Measurements from ENCODE around the gene COG8. TPM values are rescaled to one million over a fixed set of nuclear protein-coding genes. Genes with fewer than 3 reads are reported as not detected.
A peak's percentile ranks its signal among the peaks of the same experiment; 100 is the strongest.

Gene COG8, protein sequence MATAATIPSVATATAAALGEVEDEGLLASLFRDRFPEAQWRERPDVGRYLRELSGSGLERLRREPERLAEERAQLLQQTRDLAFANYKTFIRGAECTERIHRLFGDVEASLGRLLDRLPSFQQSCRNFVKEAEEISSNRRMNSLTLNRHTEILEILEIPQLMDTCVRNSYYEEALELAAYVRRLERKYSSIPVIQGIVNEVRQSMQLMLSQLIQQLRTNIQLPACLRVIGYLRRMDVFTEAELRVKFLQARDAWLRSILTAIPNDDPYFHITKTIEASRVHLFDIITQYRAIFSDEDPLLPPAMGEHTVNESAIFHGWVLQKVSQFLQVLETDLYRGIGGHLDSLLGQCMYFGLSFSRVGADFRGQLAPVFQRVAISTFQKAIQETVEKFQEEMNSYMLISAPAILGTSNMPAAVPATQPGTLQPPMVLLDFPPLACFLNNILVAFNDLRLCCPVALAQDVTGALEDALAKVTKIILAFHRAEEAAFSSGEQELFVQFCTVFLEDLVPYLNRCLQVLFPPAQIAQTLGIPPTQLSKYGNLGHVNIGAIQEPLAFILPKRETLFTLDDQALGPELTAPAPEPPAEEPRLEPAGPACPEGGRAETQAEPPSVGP
- 79.2 and 95.3 TPM in 2 replicates for total RNA-seq
- 54.5 and 62.6 TPM in 2 replicates for polyA plus RNA-seq

DNA sequence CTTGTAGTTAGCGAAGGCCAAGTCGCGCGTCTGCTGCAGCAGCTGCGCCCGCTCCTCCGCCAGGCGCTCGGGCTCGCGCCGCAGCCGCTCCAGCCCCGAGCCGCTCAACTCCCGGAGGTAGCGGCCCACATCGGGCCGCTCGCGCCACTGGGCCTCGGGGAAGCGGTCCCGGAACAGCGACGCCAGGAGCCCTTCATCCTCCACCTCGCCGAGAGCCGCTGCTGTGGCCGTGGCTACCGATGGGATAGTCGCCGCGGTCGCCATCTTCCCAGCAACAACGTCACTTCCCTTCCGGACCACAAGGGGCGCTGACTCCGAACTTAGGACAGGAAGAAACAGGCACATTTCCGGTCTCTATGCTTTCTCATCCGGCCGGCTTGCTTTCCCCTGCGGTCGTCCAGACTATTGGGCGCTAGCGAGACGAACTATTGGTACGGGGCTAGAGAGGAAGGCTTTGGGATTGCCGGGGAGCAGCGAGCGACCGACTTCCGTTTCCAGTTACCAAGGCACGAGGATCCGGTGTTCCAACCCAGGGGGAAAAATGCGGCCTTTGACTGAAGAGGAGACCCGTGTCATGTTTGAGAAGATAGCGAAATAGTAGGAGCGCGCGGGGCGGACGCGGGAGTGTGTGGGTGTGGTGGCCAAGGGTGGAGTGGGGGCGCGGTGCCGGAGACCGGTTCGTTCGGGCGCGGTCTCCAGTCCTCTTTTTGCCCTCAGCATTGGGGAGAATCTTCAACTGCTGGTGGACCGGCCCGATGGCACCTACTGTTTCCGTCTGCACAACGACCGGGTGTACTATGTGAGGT lies at the start of gene COG8, which contains the start of gene NIP7:
COG8 (minus strand) TSS at position 276 of the 806 bp plus-strand sequence; CDS start at position 264, 12 bp downstream.
NIP7 (plus strand) TSS at position 484 of the 806 bp plus-strand sequence; CDS start at position 542, 58 bp downstream.
- DNase-seq (ENCODE audit: low read depth in 1 of 2, low spot score in 1 of 2), result peak; percentile 98 to 99
- Histone ChIP-seq H3K4me3 (peak within 1 kb of the TSS; percentile 75), H3K27me3 (no peaks in the 10 kb centered on the region), H3K27ac (peak within 1 kb of the TSS; percentile 85), H3K36me3 (peaks cover 31% of the 10 kb centered on the region), H3K9me3 (ENCODE audit: low read depth) (no peaks in the 10 kb centered on the region), H3K4me1 (ENCODE audit: low read depth) (peaks cover 13% of the 10 kb centered on the region)
- TF ChIP-seq, protein P1, sequence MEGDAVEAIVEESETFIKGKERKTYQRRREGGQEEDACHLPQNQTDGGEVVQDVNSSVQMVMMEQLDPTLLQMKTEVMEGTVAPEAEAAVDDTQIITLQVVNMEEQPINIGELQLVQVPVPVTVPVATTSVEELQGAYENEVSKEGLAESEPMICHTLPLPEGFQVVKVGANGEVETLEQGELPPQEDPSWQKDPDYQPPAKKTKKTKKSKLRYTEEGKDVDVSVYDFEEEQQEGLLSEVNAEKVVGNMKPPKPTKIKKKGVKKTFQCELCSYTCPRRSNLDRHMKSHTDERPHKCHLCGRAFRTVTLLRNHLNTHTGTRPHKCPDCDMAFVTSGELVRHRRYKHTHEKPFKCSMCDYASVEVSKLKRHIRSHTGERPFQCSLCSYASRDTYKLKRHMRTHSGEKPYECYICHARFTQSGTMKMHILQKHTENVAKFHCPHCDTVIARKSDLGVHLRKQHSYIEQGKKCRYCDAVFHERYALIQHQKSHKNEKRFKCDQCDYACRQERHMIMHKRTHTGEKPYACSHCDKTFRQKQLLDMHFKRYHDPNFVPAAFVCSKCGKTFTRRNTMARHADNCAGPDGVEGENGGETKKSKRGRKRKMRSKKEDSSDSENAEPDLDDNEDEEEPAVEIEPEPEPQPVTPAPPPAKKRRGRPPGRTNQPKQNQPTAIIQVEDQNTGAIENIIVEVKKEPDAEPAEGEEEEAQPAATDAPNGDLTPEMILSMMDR (IDR thresholded peaks at IDR 0.05; ENCODE audit: low read depth, low read length), result peak; percentile 78

DNA sequence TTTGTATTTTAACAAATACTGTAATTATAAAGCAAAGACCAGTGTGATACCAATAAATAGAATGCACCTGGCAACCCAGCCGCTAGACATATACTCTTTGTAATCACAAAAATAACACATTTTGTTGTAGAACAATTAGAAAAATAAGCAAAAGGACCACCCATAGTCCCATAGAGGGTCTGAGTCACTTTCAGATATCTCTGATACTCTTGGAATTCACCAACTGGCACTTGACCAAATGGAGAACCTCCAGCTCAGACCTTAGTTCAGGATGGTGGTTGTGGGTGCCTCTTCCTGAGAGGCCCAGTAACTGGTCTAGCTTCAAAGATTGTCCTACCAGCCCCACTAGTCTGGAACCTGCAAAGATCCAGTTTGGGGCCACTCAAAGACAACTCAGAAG lies 47.2 kb upstream of the COG8 start:
- H3K4me3 ChIP-seq, result no peak overlapping the region
- H3K4me1 ChIP-seq (ENCODE audit: low read depth), result peaks cover 21% of the 10 kb centered on the region
- no peaks in the 10 kb centered on the region for H3K9me3 ChIP-seq (ENCODE audit: low read depth)
- peak in 1 of 2 donors; percentile 61 for DNase-seq (ENCODE audit: low read depth in 1 of 2, low spot score in 1 of 2)
- TF ChIP-seq, protein P1 (IDR thresholded peaks at IDR 0.05; ENCODE audit: low read depth, low read length), result no peak
- H3K27me3 ChIP-seq, result no peaks in the 10 kb centered on the region
- H3K36me3 ChIP-seq, result peaks cover 15% of the 10 kb centered on the region
- H3K27ac ChIP-seq, result no peak overlapping the region

DNA sequence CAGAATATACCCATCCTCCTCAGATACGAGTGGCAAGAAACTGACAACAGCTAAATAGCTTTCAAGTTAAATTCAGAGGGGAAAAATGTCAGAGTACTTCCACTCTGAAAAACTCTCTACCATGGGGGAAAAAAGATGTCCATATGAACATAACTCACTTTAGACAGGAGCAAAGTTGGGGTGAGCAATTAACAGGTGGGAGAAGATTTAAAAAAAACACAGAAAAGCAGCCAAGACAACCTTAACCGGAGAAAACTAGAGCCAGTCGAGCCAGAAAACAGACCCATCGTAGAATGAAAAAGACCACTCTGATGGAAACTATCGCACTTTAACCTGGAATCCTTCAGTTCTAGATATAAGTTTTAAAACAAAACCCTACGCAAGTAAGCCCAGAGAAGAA lies 45.6 kb upstream of the COG8 start:
- TF ChIP-seq, protein P1 (IDR thresholded peaks at IDR 0.05; ENCODE audit: low read depth, low read length), result no peak
- no peaks in the 10 kb centered on the region for H3K27me3 ChIP-seq
- no peak for DNase-seq (ENCODE audit: low read depth in 1 of 2, low spot score in 1 of 2)
- H3K4me3 ChIP-seq, result peak overlapping the region; percentile 99
- peak overlapping the region; percentile 92 for H3K27ac ChIP-seq
- H3K36me3 ChIP-seq, result peaks cover 31% of the 10 kb centered on the region
- no peaks in the 10 kb centered on the region for H3K9me3 ChIP-seq (ENCODE audit: low read depth)
- H3K4me1 ChIP-seq (ENCODE audit: low read depth), result peaks cover 21% of the 10 kb centered on the region

DNA sequence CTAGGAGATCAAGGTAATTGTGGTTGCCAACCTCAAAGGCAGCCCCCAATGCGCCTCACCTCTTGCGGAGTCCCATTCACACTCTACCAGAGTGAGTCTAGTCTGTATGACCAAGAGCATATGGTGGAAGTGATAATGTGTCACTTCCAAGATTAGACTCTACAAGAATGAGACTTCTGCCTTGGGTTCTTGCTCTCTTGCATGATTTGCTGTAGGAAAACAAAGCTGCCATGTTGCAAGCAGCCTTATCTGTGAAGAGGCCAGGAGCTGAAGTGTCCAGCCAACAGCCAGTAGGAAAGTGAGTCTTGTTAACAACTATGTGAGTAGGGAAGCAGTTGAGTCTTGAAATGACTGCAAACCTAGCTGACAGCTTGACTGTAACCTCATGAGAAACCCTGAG lies 43.1 kb upstream of the COG8 start:
- no peaks in the 10 kb centered on the region for H3K27me3 ChIP-seq
- TF ChIP-seq, protein P1 (IDR thresholded peaks at IDR 0.05; ENCODE audit: low read depth, low read length), result no peak
- H3K4me3 ChIP-seq, result no peak overlapping the region
- peak overlapping the region; percentile 84 for H3K27ac ChIP-seq
- H3K36me3 ChIP-seq, result peaks cover 45% of the 10 kb centered on the region
- peaks cover 21% of the 10 kb centered on the region for H3K4me1 ChIP-seq (ENCODE audit: low read depth)
- no peaks in the 10 kb centered on the region for H3K9me3 ChIP-seq (ENCODE audit: low read depth)
- peak; percentile 31 to 35 for DNase-seq (ENCODE audit: low read depth in 1 of 2, low spot score in 1 of 2)

DNA sequence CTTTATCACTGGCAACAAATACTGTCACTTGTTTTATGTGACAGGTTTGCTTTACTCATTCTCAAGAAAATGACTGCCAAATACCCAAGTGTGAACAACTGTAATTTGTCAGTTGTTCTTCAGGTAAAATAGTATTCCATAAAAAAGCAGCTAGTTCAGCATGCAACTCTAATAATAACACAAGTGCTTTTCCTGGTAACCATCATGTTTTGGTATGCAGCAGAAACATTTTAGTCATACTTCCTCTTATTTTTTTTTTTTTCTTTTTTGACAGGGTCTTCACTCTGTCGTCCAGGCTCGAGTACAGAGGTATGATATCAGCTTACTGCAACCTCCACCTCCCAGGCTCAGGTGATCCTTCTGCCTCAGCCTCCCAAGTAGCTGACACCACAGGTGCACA lies 41.9 kb upstream of the COG8 start:
- no peak overlapping the region for H3K27ac ChIP-seq
- H3K4me1 ChIP-seq (ENCODE audit: low read depth), result peaks cover 21% of the 10 kb centered on the region
- TF ChIP-seq, protein P1 (IDR thresholded peaks at IDR 0.05; ENCODE audit: low read depth, low read length), result no peak
- H3K27me3 ChIP-seq, result no peaks in the 10 kb centered on the region
- no peak for DNase-seq (ENCODE audit: low read depth in 1 of 2, low spot score in 1 of 2)
- peaks cover 45% of the 10 kb centered on the region for H3K36me3 ChIP-seq
- no peaks in the 10 kb centered on the region for H3K9me3 ChIP-seq (ENCODE audit: low read depth)
- H3K4me3 ChIP-seq, result no peak overlapping the region
